ENCODE results near the gene GRIN2D.

GRIN2D gene

DNA sequence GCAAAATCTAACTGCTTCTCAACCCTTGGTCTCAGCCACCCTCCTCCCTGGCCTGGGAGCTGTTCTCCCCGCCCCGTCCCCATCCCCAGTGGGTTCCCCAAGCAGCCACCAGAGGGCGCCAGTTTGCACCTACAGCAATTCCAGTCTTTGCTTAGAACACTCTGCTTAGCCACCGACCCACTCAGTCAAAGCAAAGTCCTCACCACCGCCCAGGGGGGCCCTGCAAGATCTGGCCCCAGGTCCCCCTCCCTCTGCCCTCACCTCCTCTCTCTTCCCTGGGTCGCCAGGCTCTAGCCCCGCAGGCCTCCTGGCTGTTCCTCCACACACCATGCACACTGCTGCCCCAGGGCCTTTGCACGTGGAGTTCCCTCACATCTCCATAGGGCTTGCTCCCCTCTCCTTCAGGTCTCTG, 42.1 kb upstream of the GRIN2D start:
- H3K9ac ChIP-seq (ENCODE audit: low read length): no peak overlapping the region

DNA sequence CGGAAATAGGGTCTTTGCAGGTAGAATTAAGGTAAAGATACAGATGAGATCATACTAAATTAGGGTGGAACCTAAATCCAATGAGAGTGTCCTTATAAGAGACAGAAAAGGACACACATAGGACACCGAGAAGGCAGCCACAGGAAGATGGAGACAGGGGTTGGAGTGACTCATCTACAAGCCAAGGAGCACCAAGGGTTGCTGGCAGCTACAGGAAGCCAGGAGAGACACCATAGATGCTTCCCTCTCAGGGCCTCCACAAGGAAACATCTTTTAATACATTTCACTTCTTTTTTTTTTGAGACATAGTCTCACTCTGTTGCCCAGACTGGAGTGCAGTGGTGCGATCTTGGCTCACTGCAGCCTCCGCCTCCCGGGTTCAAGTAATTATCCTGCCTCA, 39.8 kb upstream of the GRIN2D start:
- TF ChIP-seq, protein P1, sequence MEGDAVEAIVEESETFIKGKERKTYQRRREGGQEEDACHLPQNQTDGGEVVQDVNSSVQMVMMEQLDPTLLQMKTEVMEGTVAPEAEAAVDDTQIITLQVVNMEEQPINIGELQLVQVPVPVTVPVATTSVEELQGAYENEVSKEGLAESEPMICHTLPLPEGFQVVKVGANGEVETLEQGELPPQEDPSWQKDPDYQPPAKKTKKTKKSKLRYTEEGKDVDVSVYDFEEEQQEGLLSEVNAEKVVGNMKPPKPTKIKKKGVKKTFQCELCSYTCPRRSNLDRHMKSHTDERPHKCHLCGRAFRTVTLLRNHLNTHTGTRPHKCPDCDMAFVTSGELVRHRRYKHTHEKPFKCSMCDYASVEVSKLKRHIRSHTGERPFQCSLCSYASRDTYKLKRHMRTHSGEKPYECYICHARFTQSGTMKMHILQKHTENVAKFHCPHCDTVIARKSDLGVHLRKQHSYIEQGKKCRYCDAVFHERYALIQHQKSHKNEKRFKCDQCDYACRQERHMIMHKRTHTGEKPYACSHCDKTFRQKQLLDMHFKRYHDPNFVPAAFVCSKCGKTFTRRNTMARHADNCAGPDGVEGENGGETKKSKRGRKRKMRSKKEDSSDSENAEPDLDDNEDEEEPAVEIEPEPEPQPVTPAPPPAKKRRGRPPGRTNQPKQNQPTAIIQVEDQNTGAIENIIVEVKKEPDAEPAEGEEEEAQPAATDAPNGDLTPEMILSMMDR (IDR thresholded peaks at IDR 0.05; ENCODE audit: low read length): no peak
- Histone ChIP-seq H3K36me3 (ENCODE audit: insufficient read depth, low read length) (no peaks in the 10 kb centered on the region), H3K9me2 (ENCODE audit: low read depth, low read length) (no peaks in the 10 kb centered on the region), H3K4me1 (ENCODE audit: insufficient read depth, low read length, severe bottlenecking) (no peaks in the 10 kb centered on the region), H4K20me1 (ENCODE audit: insufficient read depth, low read length) (no peaks in the 10 kb centered on the region), H3K79me2 (ENCODE audit: insufficient read depth, low read length) (no peaks in the 10 kb centered on the region), H3K9me3 (ENCODE audit: low read length) (no peaks in the 10 kb centered on the region), H3K4me3 (ENCODE audit: low read depth, low read length, poor library complexity, severe bottlenecking) (no peak overlapping the region), H3K27me3 (ENCODE audit: insufficient read depth, low read length) (no peaks in the 10 kb centered on the region), H3K27ac (ENCODE audit: low read depth, low read length, poor library complexity, severe bottlenecking) (no peak overlapping the region), H3F3A (ENCODE audit: insufficient read depth, low read length) (no peaks in the 10 kb centered on the region), H2AFZ (ENCODE audit: low read length) (no peak overlapping the region), H3K9ac (ENCODE audit: low read length) (no peak overlapping the region), H3K4me2 (ENCODE audit: low read length) (no peak overlapping the region)

More for the DNA sequence above, 42.1 kb upstream of the GRIN2D start:
- H3K27ac ChIP-seq (ENCODE audit: low read depth, low read length, poor library complexity, severe bottlenecking): no peak overlapping the region
- TF ChIP-seq, protein P1 (IDR thresholded peaks at IDR 0.05; ENCODE audit: low read length): peak; percentile 96
- no peak for TF ChIP-seq EZH2 (IDR thresholded peaks at IDR 0.05; ENCODE audit: borderline replicate concordance, low read length)
- H3K9me3 ChIP-seq (ENCODE audit: low read length): no peaks in the 10 kb centered on the region
- H2AFZ ChIP-seq (ENCODE audit: low read length): no peak overlapping the region
- no peaks in the 10 kb centered on the region for H3F3A ChIP-seq (ENCODE audit: insufficient read depth, low read length)
- H3K4me3 ChIP-seq (ENCODE audit: low read depth, low read length, poor library complexity, severe bottlenecking): no peak overlapping the region
- no peaks in the 10 kb centered on the region for H3K79me2 ChIP-seq (ENCODE audit: insufficient read depth, low read length)
- no peaks in the 10 kb centered on the region for H3K27me3 ChIP-seq (ENCODE audit: insufficient read depth, low read length)
- no peaks in the 10 kb centered on the region for H3K4me1 ChIP-seq (ENCODE audit: insufficient read depth, low read length, severe bottlenecking)
- H4K20me1 ChIP-seq (ENCODE audit: insufficient read depth, low read length): no peaks in the 10 kb centered on the region
- no peaks in the 10 kb centered on the region for H3K36me3 ChIP-seq (ENCODE audit: insufficient read depth, low read length)
- H3K9me2 ChIP-seq (ENCODE audit: low read depth, low read length): no peaks in the 10 kb centered on the region
- no peak overlapping the region for H3K4me2 ChIP-seq (ENCODE audit: low read length)

DNA sequence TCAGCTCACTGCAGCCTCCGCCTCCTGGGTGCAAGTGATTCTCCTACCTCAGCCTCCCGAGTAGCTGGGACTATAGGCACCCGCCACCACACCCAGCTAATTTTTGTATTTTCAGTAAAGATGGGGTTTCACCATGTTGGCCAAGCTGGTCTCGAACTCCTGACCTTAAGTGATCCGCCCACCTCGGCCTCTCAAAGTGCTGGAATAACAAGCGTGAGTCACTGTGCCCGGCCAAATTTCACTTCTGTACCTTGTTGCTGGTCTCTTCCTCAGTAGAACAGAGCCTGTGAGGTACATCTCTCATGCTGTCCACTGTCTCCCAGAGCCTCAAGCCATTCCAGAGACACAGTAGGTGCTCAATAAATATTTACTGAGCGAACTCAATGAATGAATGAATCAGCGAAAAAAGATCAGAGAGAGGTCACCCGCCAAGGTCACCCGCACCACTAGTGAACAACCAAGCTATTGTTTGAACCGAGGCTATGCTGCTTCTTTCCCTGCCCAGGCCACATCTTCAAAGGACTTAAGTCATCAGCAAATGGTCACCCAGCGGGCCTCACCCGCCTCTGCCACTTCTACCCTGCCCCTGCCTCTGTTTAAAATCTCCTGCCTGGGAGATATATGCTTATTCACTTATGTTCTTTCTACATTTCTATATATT, 39.0 kb upstream of the GRIN2D start:
- TF ChIP-seq, protein P1 (IDR thresholded peaks at IDR 0.05; ENCODE audit: low read length): no peak
- no peak for TF ChIP-seq EZH2 (IDR thresholded peaks at IDR 0.05; ENCODE audit: borderline replicate concordance, low read length)
- H3K27ac ChIP-seq (ENCODE audit: low read depth, low read length, poor library complexity, severe bottlenecking): no peak overlapping the region

More for the DNA sequence above, 39.0 kb upstream of the GRIN2D start:
- Histone ChIP-seq H3K4me1 (ENCODE audit: insufficient read depth, low read length, severe bottlenecking) (no peaks in the 10 kb centered on the region), H3K36me3 (ENCODE audit: insufficient read depth, low read length) (no peaks in the 10 kb centered on the region), H2AFZ (ENCODE audit: low read length) (no peak overlapping the region), H3K4me2 (ENCODE audit: low read length) (no peak overlapping the region), H3K9ac (ENCODE audit: low read length) (no peak overlapping the region), H3K4me3 (ENCODE audit: low read depth, low read length, poor library complexity, severe bottlenecking) (no peak overlapping the region), H3K27me3 (ENCODE audit: insufficient read depth, low read length) (no peaks in the 10 kb centered on the region), H3F3A (ENCODE audit: insufficient read depth, low read length) (no peaks in the 10 kb centered on the region), H3K9me3 (ENCODE audit: low read length) (no peaks in the 10 kb centered on the region), H4K20me1 (ENCODE audit: insufficient read depth, low read length) (no peaks in the 10 kb centered on the region), H3K79me2 (ENCODE audit: insufficient read depth, low read length) (no peaks in the 10 kb centered on the region), H3K9me2 (ENCODE audit: low read depth, low read length) (no peaks in the 10 kb centered on the region)
